Mesendoderm (in vitro differentiated cells): ENCODE data around the gene PRIMA1.

ENCODE experiments used
- DNase-seq: peaks from one replicate; pipeline ENCODE4 v3.0.0; 2013
- H2AK5ac ChIP-seq: 2 replicates; pipeline ENCODE4 v1.6.1; 2013; ENCODE audit warnings: low read length, inconsistent platforms
- H2BK120ac ChIP-seq: 2 replicates; pipeline ENCODE4 v1.6.1; 2013; ENCODE audit warnings: low read depth, mild to moderate bottlenecking, low read length, moderate library complexity, mixed read lengths
- H2BK15ac ChIP-seq: replicated peaks from 2 replicates; pipeline ENCODE4 v1.6.1; 2013; ENCODE audit warnings: low read depth, mild to moderate bottlenecking, moderate library complexity
- H2BK5ac ChIP-seq: 2 replicates; pipeline ENCODE4 v1.6.1; 2013; ENCODE audit warnings: low read length, inconsistent platforms
- H3K18ac ChIP-seq: 2 replicates; pipeline ENCODE4 v1.6.1; 2013; ENCODE audit warnings: mild to moderate bottlenecking, low read length, mixed read lengths
- H3K23ac ChIP-seq: one replicate; pipeline ENCODE4 v1.6.1; 2013; ENCODE audit warnings: low read length
- H3K27ac ChIP-seq: 2 replicates; pipeline ENCODE4 v1.5.1; 2013; ENCODE audit warnings: low read depth, mild to moderate bottlenecking, inconsistent platforms, low read length, moderate library complexity
- H3K27me3 ChIP-seq: 2 replicates; pipeline ENCODE4 v1.6.1; 2013; ENCODE audit warnings: low read length, control low read depth, mild to moderate bottlenecking, inconsistent platforms; ENCODE audit not compliant: insufficient read depth, poor library complexity
- H3K36me3 ChIP-seq: 2 replicates; pipeline ENCODE4 v1.6.1; 2013; ENCODE audit warnings: low read length, inconsistent platforms; ENCODE audit not compliant: control insufficient read depth, insufficient read depth
- H3K4ac ChIP-seq: one replicate; pipeline ENCODE4 v1.6.1; 2013; ENCODE audit warnings: low read depth, mild to moderate bottlenecking, low read length, moderate library complexity
- H3K4me1 ChIP-seq: 2 replicates; pipeline ENCODE4 v1.6.1; 2013; ENCODE audit warnings: low read depth, low read length, inconsistent platforms; ENCODE audit not compliant: control insufficient read depth
- H3K4me2 ChIP-seq: 2 replicates; pipeline ENCODE4 v1.6.1; 2013; ENCODE audit warnings: low read length
- H3K4me3 ChIP-seq: 2 replicates; pipeline ENCODE4 v1.5.1; 2013; ENCODE audit warnings: mild to moderate bottlenecking, low read length
- H3K56ac ChIP-seq: one replicate; pipeline ENCODE4 v1.6.1; 2013; ENCODE audit warnings: low read length
- H3K79me1 ChIP-seq: 2 replicates; pipeline ENCODE4 v1.6.1; 2013; ENCODE audit warnings: low read length, inconsistent platforms
- H3K79me2 ChIP-seq: 2 replicates; pipeline ENCODE4 v1.6.1; 2013; ENCODE audit warnings: mild to moderate bottlenecking, low read length; ENCODE audit not compliant: control insufficient read depth, insufficient read depth
- H3K9ac ChIP-seq: 2 replicates; pipeline ENCODE4 v1.6.1; 2013; ENCODE audit warnings: low read length, inconsistent platforms
- H4K5ac ChIP-seq: one replicate; pipeline ENCODE4 v1.6.1; 2013; ENCODE audit warnings: low read length
- H4K8ac ChIP-seq: one replicate; pipeline ENCODE4 v1.6.1; 2013; ENCODE audit warnings: low read depth, mild to moderate bottlenecking, control low read depth, low read length, moderate library complexity
- WGBS: extraction: QIAGEN DNeasy Blood & Tissue Kit; methylation state at CpG from one replicate; pipeline ENCODE4 v1.1.7; 2013; ENCODE audit warnings: low lambda C conversion rate, missing lambda C conversion rate; ENCODE audit not compliant: insufficient coverage; ENCODE audit errors: extremely low coverage; 5-methylcytosine and 5-hydroxymethylcytosine counted together

The PRIMA1 gene

GRCh38 chr14:93787465-93788292 lies 606 bp downstream of the PRIMA1 start:
- Histone ChIP-seq H4K5ac (no peak overlapping the region), H3K4me1 (peaks cover 9% of the 10 kb centered on the region), H3K9ac (peak overlapping the region; percentile 85), H3K4me2 (peak overlapping the region; percentile 59), H2AK5ac (no peak overlapping the region), H3K4me3 (peak overlapping the region; percentile 64), H3K23ac (peak overlapping the region; percentile 83), H3K4ac (no peak overlapping the region), H3K56ac (peak overlapping the region; percentile 92), H3K27ac (no peak overlapping the region), H2BK5ac (no peak overlapping the region), H3K27me3 (no peaks in the 10 kb centered on the region), H3K36me3 (no peaks in the 10 kb centered on the region), H2BK15ac (no peak overlapping the region), H2BK120ac (no peak overlapping the region), H3K79me1 (no peaks in the 10 kb centered on the region), H3K79me2 (no peaks in the 10 kb centered on the region), H3K18ac (no peak overlapping the region), H4K8ac (no peak overlapping the region)
- no CpG with 5 or more reads among the region's 52 CpGs for WGBS
- DNase-seq = peak; percentile 67

- H3K79me1 ChIP-seq = no peaks in the 10 kb centered on the region
- no peak overlapping the region for H4K8ac ChIP-seq
- no peak overlapping the region for H2AK5ac ChIP-seq
- no peaks in the 10 kb centered on the region for H3K79me2 ChIP-seq
- no peak overlapping the region for H3K4me3 ChIP-seq
- no peak overlapping the region for H2BK120ac ChIP-seq
- no peak overlapping the region for H3K9ac ChIP-seq
- no peak overlapping the region for H3K23ac ChIP-seq
- peaks cover 7% of the 10 kb centered on the region for H3K4me1 ChIP-seq
- H3K27ac ChIP-seq = no peak overlapping the region
- H3K4me2 ChIP-seq = no peak overlapping the region
- H3K18ac ChIP-seq = no peak overlapping the region
- no peak for DNase-seq
- no peaks in the 10 kb centered on the region for H3K36me3 ChIP-seq
- H3K4ac ChIP-seq = no peak overlapping the region
- WGBS = no CpG with 5 or more reads among the region's 4 CpGs
- H4K5ac ChIP-seq = no peak overlapping the region
- H3K56ac ChIP-seq = no peak overlapping the region
- H2BK5ac ChIP-seq = no peak overlapping the region
- H3K27me3 ChIP-seq = no peaks in the 10 kb centered on the region
- H2BK15ac ChIP-seq = no peak overlapping the region
These were observed 2.9 kb downstream of the PRIMA1 start for GRCh38 chr14:93785423-93785822.

GRCh38 chr14:93784878-93785277 lies 3.4 kb downstream of the PRIMA1 start:
- H3K18ac ChIP-seq = no peak overlapping the region
- H3K27me3 ChIP-seq = no peaks in the 10 kb centered on the region
- no peak overlapping the region for H3K9ac ChIP-seq
- no peak overlapping the region for H2AK5ac ChIP-seq
- no peak overlapping the region for H2BK5ac ChIP-seq
- no CpG with 5 or more reads among the region's 3 CpGs for WGBS
- no peak overlapping the region for H3K4me2 ChIP-seq
- H3K79me1 ChIP-seq = no peaks in the 10 kb centered on the region
- H3K36me3 ChIP-seq = no peaks in the 10 kb centered on the region
- no peak overlapping the region for H3K56ac ChIP-seq
- no peaks in the 10 kb centered on the region for H3K79me2 ChIP-seq
- peaks cover 7% of the 10 kb centered on the region for H3K4me1 ChIP-seq
- no peak overlapping the region for H3K27ac ChIP-seq
- H3K4me3 ChIP-seq = no peak overlapping the region
- no peak for DNase-seq
- no peak overlapping the region for H4K8ac ChIP-seq
- H3K4ac ChIP-seq = no peak overlapping the region
- H4K5ac ChIP-seq = no peak overlapping the region
- H2BK15ac ChIP-seq = no peak overlapping the region
- H3K23ac ChIP-seq = no peak overlapping the region
- no peak overlapping the region for H2BK120ac ChIP-seq

- H3K4me1 ChIP-seq = no peaks in the 10 kb centered on the region
- H3K27me3 ChIP-seq = no peaks in the 10 kb centered on the region
- no peaks in the 10 kb centered on the region for H3K79me1 ChIP-seq
- H3K23ac ChIP-seq = no peak overlapping the region
- H3K9ac ChIP-seq = no peak overlapping the region
- H3K56ac ChIP-seq = no peak overlapping the region
- WGBS = no CpG with 5 or more reads among the region's 14 CpGs
- no peak overlapping the region for H3K4ac ChIP-seq
- no peak overlapping the region for H4K8ac ChIP-seq
- no peak overlapping the region for H2BK120ac ChIP-seq
- no peak overlapping the region for H3K27ac ChIP-seq
- no peaks in the 10 kb centered on the region for H3K36me3 ChIP-seq
- no peak for DNase-seq
- no peak overlapping the region for H2AK5ac ChIP-seq
- no peak overlapping the region for H4K5ac ChIP-seq
- H3K4me3 ChIP-seq = no peak overlapping the region
- H3K18ac ChIP-seq = no peak overlapping the region
- H2BK5ac ChIP-seq = no peak overlapping the region
- no peaks in the 10 kb centered on the region for H3K79me2 ChIP-seq
- no peak overlapping the region for H2BK15ac ChIP-seq
- no peak overlapping the region for H3K4me2 ChIP-seq
These were observed 7.4 kb downstream of the PRIMA1 start for GRCh38 chr14:93780813-93781400.

GRCh38 chr14:93778856-93779629 lies 9.2 kb downstream of the PRIMA1 start:
- Histone ChIP-seq H2BK5ac (no peak overlapping the region), H2BK120ac (no peak overlapping the region), H3K27me3 (no peaks in the 10 kb centered on the region), H3K79me2 (no peaks in the 10 kb centered on the region), H3K27ac (no peak overlapping the region), H4K5ac (no peak overlapping the region), H4K8ac (no peak overlapping the region), H3K9ac (no peak overlapping the region), H3K4me3 (no peak overlapping the region), H3K79me1 (no peaks in the 10 kb centered on the region), H2AK5ac (no peak overlapping the region), H3K4me2 (no peak overlapping the region), H3K18ac (no peak overlapping the region), H3K4ac (no peak overlapping the region), H2BK15ac (no peak overlapping the region), H3K4me1 (no peaks in the 10 kb centered on the region), H3K23ac (no peak overlapping the region), H3K36me3 (no peaks in the 10 kb centered on the region), H3K56ac (no peak overlapping the region)
- WGBS = no CpG with 5 or more reads among the region's 20 CpGs
- no peak for DNase-seq
